Duodenal mucosa (tissue), 2 donors: ENCODE measurements around the gene SETDB1.
"Not testable (repeated sequence)": the region's sequence is repeated elsewhere in the genome, so short reads cannot be mapped to it uniquely, and the experiment has no call there.

Experiments used
- H3K27ac ChIP-seq: one replicate; pipeline ENCODE4 v1.7.0; 2013; ENCODE audit warnings: low read depth, low read length
- H3K27me3 ChIP-seq, 2 donors: one replicate each; pipeline ENCODE4 v1.7.0; 2013; ENCODE audit warnings: low read length in 2 of 2, control low read depth in 1 of 2; ENCODE audit not compliant: insufficient read depth in 2 of 2, control insufficient read depth in 1 of 2
- H3K36me3 ChIP-seq, 2 donors: one replicate each; pipeline ENCODE4 v1.7.0; 2013; ENCODE audit warnings: low read length in 2 of 2, control low read depth in 1 of 2; ENCODE audit not compliant: insufficient read depth in 2 of 2, control insufficient read depth in 1 of 2
- H3K4me1 ChIP-seq, 2 donors: one replicate each; pipeline ENCODE4 v1.7.0; 2013; ENCODE audit warnings: low read length in 2 of 2, control low read depth in 1 of 2; ENCODE audit not compliant: insufficient read depth in 2 of 2, control insufficient read depth in 1 of 2
- H3K4me3 ChIP-seq, 2 donors: one replicate each; pipeline ENCODE4 v1.7.0; 2013; ENCODE audit warnings: low read length in 2 of 2, low read depth in 1 of 2
- H3K9ac ChIP-seq, 2 donors: one replicate each; pipeline ENCODE4 v1.7.0; 2013; ENCODE audit warnings: low read length in 2 of 2, low read depth in 1 of 2
- H3K9me3 ChIP-seq, 2 donors: one replicate each; pipeline ENCODE4 v1.7.0; 2013; ENCODE audit warnings: low read length in 2 of 2, control low read depth in 1 of 2; ENCODE audit not compliant: control insufficient read depth in 1 of 2

Gene SETDB1

DNA sequence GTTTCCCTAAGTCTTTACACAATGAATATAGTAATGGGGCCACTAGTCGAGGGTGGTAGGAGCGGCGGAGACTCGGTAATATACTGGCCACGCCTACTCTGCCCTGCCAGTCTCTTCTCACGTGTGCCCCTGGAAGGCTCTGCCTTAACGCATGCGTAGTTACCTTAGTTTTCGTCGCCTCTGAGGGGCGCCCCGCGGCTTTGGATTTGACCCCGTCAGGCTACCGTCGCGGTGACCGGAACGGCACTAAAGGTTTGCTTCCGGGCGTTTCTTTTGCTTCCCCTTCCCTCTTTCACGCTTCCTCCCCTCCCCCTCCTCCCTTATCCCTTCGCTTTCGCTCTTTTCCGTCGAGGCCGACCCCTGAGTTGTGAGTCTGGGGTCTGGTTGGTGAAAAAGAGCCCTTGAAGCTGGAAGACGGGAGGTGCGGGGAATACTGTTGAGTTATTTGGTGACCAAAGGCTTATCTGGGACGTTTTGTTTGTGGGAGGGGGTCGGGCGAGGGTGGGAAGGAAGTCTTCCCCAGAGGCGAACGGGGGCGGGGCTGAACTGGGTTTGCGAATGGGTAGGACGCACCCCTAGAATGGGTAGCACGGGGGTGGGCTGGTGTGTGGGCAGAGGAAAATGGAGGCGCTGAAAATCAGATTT is at the start of gene SETDB1:
SETDB1 (plus strand) TSS at position 267 of the 645 bp plus-strand sequence. CDS start 1,352 bp downstream, outside the sequence.
- Histone ChIP-seq H3K27ac (peak within 1 kb of the TSS; percentile 85), H3K4me3 (peak within 1 kb of the TSS; percentile 81 to 89), H3K9me3 (peaks cover 0 to 3% of the 10 kb centered on the region in 2 donors), H3K27me3 (no peaks in the 10 kb centered on the region), H3K4me1 (peaks cover 8 to 11% of the 10 kb centered on the region in 2 donors), H3K36me3 (peaks cover 16 to 28% of the 10 kb centered on the region in 2 donors), H3K9ac (peak within 1 kb of the TSS; percentile 74 to 82)

DNA sequence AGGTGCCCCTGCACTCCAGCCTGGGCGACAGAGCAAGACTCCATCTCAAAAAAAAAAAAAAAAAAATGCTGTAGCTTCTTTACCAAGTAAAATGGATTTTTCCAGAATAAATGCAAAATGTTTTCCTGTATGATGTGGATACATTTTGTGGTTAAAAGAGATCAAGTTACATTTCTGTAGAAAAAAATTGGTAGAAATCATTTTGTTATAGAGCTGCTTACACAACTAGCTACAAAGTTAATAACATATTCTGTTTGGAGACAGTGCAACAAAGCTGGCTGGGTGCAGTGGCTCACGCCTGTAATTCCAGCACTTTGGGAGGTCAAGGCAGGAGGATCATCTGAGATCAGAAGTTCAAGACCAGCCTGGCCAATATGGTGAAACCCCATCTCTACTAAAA is 47.2 kb upstream of the SETDB1 start:
- H3K4me3 ChIP-seq = not testable (repeated sequence)

DNA sequence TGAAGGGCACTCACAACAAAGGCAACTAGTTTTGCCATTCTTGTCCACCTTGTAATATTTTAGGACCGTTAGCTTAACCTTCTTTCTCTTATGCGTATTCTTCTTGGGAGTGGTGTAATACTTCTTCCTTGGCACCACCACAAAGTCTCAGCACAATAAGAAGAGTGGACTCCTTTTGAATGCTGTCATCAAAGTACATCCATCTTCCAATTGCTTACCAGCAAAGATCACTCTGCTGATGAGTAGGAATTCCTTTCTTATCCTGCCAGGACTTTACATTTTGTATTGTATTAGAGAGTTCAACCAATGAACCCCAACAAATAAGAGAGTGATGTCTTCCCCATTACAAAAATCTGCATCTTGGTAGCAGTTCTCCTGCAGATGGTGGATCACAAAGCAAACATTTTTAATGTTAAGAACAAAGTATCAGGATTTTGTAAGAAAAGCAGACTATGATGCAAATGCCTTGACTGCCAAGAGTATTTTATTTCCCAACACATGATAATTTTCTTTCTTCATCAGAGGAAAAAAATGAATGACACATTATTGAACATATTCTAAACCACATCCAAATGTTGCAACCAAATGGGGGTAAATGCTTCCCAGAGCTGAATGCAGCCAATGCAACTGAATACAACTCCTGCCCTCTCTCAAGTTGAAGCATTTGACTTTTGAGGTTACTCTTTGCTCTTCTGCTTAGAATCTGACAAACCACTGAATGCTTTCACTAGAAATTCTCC is 44.7 kb upstream of the SETDB1 start:
- H3K9me3 ChIP-seq = no peaks in the 10 kb centered on the region
- no peaks in the 10 kb centered on the region for H3K4me1 ChIP-seq
- no peak overlapping the region for H3K9ac ChIP-seq
- no peaks in the 10 kb centered on the region for H3K36me3 ChIP-seq
- H3K4me3 ChIP-seq = no peak overlapping the region
- H3K27me3 ChIP-seq = no peaks in the 10 kb centered on the region
- H3K27ac ChIP-seq = no peak overlapping the region

More for the DNA sequence above, 47.2 kb upstream of the SETDB1 start:
- not testable (repeated sequence) for H3K9me3 ChIP-seq, H3K36me3 ChIP-seq, H3K27me3 ChIP-seq, H3K27ac ChIP-seq, H3K9ac ChIP-seq
- H3K4me1 ChIP-seq = peaks cover 11 to 13% of the 10 kb centered on the region in 2 donors

DNA sequence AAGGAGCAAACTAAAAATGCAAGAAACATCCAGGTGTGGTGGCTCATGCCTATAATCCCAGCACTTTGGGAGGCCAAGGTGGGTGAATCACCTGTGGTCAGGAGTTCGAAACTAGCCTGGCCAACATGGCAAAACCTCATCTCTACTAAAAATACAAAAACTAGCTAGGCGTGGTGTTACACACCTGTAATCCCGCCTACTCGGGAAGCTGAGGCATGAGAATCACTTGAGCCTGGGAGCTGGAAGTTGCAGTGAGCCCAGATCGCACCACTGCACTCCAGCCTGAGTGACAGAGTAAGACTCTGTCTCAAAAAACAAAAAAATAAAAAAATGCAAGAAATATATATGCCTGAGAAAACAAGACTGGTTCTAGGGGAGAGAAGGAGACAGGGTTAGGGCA is 43.0 kb upstream of the SETDB1 start:
- H3K9me3 ChIP-seq, H3K4me1 ChIP-seq, H3K36me3 ChIP-seq, H3K27me3 ChIP-seq, H3K9ac ChIP-seq, H3K4me3 ChIP-seq, H3K27ac ChIP-seq: not testable (repeated sequence)

DNA sequence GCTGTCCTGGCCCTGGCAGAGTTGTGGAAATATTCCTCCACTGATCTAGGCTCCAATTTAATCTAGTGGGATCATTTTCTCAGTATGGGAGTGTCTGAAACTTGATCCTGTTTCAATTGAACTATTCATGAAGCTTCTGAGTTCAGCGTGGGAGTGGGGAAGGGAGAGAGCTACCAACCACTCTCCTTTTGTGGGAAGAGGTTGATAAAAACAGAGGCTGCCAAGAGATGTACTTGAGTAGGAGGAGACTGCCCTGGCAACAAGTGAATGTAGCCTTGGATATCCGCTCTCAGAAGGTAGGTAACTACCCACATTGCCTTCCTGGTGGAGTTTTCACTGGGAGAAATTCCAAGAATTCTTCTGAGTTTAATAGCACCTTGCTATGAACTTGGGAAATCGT is 39.1 kb upstream of the SETDB1 start, which contains the start of gene CTXND2:
CTXND2 (plus strand) TSS at position 119 of the 400 bp plus-strand sequence. CDS start 25,179 bp downstream, outside the sequence.
- H3K36me3 ChIP-seq = no peaks in the 10 kb centered on the region
- no peaks in the 10 kb centered on the region for H3K9me3 ChIP-seq
- H3K4me3 ChIP-seq = no peak within 1 kb of the TSS
- no peaks in the 10 kb centered on the region for H3K4me1 ChIP-seq
- H3K9ac ChIP-seq = no peak within 1 kb of the TSS
- H3K27ac ChIP-seq = no peak within 1 kb of the TSS
- no peaks in the 10 kb centered on the region for H3K27me3 ChIP-seq

DNA sequence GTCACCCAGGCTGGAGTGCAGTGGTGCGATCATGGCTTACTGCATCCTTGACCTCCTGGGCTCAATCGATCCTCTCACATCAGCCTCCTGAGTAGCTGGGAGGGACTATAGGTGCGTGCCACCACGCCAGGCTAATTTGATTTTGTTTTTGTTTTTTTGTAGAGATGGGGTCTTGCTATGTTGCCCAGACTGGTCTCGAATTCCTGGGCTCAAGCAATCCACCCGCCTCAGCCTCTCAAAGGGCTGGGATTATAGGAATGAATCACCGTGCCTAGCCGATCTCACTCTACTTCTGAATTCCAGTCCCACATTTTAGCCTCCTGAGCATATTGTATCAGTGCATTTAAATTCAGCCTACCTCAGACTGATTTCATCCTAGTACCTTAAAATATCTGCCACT is 37.4 kb upstream of the SETDB1 start:
- Histone ChIP-seq H3K9me3 (no peaks in the 10 kb centered on the region), H3K4me1 (no peaks in the 10 kb centered on the region), H3K4me3 (no peak overlapping the region), H3K36me3 (no peaks in the 10 kb centered on the region), H3K27ac (no peak overlapping the region), H3K9ac (no peak overlapping the region), H3K27me3 (no peaks in the 10 kb centered on the region)

DNA sequence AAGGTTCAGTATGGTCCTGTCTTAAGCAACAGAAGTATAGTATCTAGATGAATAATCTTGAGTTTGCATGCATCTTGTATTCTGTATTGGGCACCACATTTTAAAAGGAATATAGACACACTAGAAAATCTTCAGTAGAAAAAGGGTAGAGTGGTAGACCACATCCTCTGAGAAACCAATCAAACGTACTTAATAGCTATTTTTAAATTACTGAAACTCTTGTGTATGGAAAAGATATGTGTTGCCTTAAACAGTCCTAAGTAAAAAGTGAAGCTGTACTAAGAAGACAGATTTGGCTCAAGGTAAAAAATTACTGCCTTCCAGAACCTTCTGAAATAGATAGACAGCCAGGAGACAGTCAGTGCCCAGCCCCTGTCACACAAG is 36.1 kb upstream of the SETDB1 start:
- H3K4me1 ChIP-seq = no peaks in the 10 kb centered on the region
- no peaks in the 10 kb centered on the region for H3K9me3 ChIP-seq
- H3K4me3 ChIP-seq = no peak overlapping the region
- no peak overlapping the region for H3K9ac ChIP-seq
- H3K27ac ChIP-seq = no peak overlapping the region
- no peaks in the 10 kb centered on the region for H3K36me3 ChIP-seq
- H3K27me3 ChIP-seq = no peaks in the 10 kb centered on the region

DNA sequence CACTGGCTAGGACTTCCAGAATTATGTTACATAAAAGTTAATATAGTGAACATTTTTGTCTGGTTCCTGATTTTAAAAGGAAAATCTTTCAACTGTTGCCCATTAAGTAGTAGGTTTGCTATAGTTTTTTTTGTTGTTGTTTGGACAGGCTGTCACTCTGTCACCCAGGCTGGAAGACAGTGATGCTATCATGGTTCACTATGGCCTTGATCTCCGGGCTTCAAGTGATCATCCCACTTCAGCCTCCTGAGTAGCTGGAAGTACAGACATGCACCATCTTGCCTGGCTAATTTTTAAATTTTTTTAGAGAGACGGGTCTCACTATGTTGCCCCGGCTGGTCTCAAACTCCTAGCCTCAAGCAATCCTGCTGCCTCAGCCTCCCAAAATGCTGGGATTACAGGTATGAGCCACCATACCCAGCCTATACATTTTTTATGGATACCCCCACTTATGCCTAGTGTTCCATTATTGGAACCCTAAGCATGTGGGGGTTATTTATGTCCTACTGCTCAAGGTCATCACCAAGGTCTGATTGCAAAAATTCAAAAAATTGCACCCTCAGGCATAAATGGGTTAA is 32.7 kb upstream of the SETDB1 start:
- H3K4me3 ChIP-seq = no peak overlapping the region
- H3K36me3 ChIP-seq = no peaks in the 10 kb centered on the region
- no peaks in the 10 kb centered on the region for H3K9me3 ChIP-seq
- H3K27me3 ChIP-seq = peaks cover 0 to 4% of the 10 kb centered on the region in 2 donors
- H3K27ac ChIP-seq = no peak overlapping the region
- no peaks in the 10 kb centered on the region for H3K4me1 ChIP-seq
- H3K9ac ChIP-seq = no peak overlapping the region

DNA sequence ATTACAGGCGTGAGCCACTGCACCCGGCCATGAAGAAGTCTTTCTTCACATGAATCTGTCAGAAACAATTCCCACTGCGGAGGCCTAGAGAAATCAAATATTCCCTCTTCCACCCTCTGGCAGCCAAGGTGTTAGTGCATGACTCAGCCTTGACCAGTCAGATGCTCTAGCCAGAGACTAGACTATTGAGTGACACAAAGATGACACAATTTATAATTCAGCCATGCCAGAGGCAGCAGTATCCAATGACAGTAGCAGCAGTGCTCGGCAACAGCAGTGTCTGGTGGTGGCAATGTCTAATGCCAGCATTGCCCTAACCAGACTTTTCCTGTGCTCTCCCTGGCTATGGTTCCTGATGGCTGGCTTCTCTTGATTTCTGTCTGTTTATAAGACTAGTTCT is 30.5 kb upstream of the SETDB1 start:
- H3K36me3 ChIP-seq = no peaks in the 10 kb centered on the region
- no peaks in the 10 kb centered on the region for H3K4me1 ChIP-seq

DNA sequence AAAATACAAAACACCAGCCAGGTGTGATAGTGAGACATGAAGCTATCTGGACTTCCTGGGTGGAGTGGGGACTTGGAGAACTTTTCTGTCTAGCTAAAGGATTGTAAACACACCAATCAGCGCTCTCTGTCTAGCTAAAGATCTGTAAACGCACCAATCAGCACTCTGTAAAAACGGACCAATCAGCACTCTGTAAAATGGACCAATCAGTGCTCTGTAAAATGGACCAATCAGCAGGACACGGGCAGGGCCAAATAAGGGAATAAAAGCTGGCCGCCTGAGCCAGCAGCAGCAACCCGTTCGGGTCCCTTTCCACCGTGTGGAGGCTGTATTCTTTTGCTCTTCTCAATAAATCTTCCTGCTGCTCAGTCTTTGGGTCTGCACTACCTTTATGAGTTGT is 26.4 kb upstream of the SETDB1 start:
- not testable (repeated sequence) for H3K4me1 ChIP-seq, H3K27me3 ChIP-seq, H3K27ac ChIP-seq, H3K36me3 ChIP-seq, H3K9me3 ChIP-seq, H3K9ac ChIP-seq, H3K4me3 ChIP-seq

More for the DNA sequence above, 30.5 kb upstream of the SETDB1 start:
- Histone ChIP-seq H3K9ac (no peak overlapping the region), H3K4me3 (no peak overlapping the region), H3K9me3 (no peaks in the 10 kb centered on the region), H3K27ac (no peak overlapping the region), H3K27me3 (peaks cover 0 to 4% of the 10 kb centered on the region in 2 donors)
